HCT116 (cell line): ENCODE data around the gene DLG2. TPM values are rescaled to one million over a fixed set of nuclear protein-coding genes. Genes with fewer than 3 reads are reported as not detected.

Source experiments
- ATAC-seq: fragments of 200-7000 bp; cut with Tn5 transposase; 2 replicates; pipeline ENCODE4 v1.9.1; 2020; ENCODE audit warnings: mild to moderate bottlenecking, moderate library complexity
- BruUV-seq: library from RNA; stranded (reverse); fragments of 400-500 nt; replicated peaks from 2 replicates; lab custom pipeline; 2021; lab: Mats Ljungman, UMichigan
- CTCF ChIA-PET: fragments of 300-600 bp; sonication (Branson Sonifier 250); formaldehyde crosslinking; loops from one replicate; lab custom pipeline; 2021; ENCODE audit warnings: antibody characterized with exemption; lab: Charles Lee
- POLR2A ChIA-PET: fragments of 300-600, 350-600 bp; sonication (Branson Sonifier 250); formaldehyde crosslinking; loops from one replicate; lab custom pipeline; 2021; ENCODE audit warnings: antibody characterized with exemption; lab: Charles Lee
- RAD21 ChIA-PET, 2 experiments: fragments of 300-600 bp; sonication (Branson Sonifier 250); formaldehyde crosslinking; loops; one replicate each; lab custom pipeline; 2023; ENCODE audit warnings: low total read pairs in 2 of 2; ENCODE audit not compliant: uncharacterized antibody in 2 of 2, unreplicated experiment in 2 of 2, low non-redundant PET in 1 of 2; lab: Charles Lee
- DNase-seq: peaks from one replicate; pipeline ENCODE4 v3.0.0-alpha.2; 2010; ENCODE audit warnings: low read depth, low spot score
- H2AFZ ChIP-seq: fragments of 200-600 bp; shearing (Covaris generic), sonication (generic); 2 replicates; pipeline ENCODE4 v1.6.1; 2017; ENCODE audit warnings: low read depth, mixed run types, mixed read lengths, antibody characterized with exemption, low read length; ENCODE audit not compliant: poor library complexity, severe bottlenecking
- H3K27ac ChIP-seq: 2 replicates; pipeline ENCODE4 v1.5.1; 2012; ENCODE audit warnings: low read depth, low read length
- H3K27me3 ChIP-seq: fragments of 200-600 bp; sonication (generic); 2 replicates; pipeline ENCODE4 v1.6.1; 2016; ENCODE audit warnings: mixed run types, low read length, mixed read lengths; ENCODE audit not compliant: insufficient read depth
- H3K36me3 ChIP-seq, 2 experiments: fragments of 200-500 bp in 1 of 2; fragments of 200-600 bp in 1 of 2; sonication (Bioruptor generic) in 1 of 2; sonication (generic) in 1 of 2; 2 replicates each; pipeline versions ENCODE4 v1.5.1 to v1.6.1; 2014 to 2016; ENCODE audit warnings: low read length in 2 of 2, inconsistent platforms in 1 of 2, mixed read lengths in 1 of 2, mixed run types in 1 of 2; ENCODE audit not compliant: insufficient read depth in 2 of 2, control insufficient read depth in 1 of 2
- H3K4me1 ChIP-seq, 2 experiments: fragments of 200-600 bp in 1 of 2; sonication (generic) in 1 of 2; 2 replicates each; pipeline versions ENCODE4 v1.5.1 to v1.6.1; 2012 to 2017; ENCODE audit warnings: low read length in 2 of 2, inconsistent platforms in 1 of 2, mild to moderate bottlenecking in 1 of 2, mixed read lengths in 1 of 2, mixed run types in 1 of 2, moderate library complexity in 1 of 2; ENCODE audit not compliant: insufficient read depth in 2 of 2, control insufficient read depth in 1 of 2
- H3K4me2 ChIP-seq: fragments of 200-600 bp; sonication (generic); 2 replicates; pipeline ENCODE4 v1.6.1; 2017; ENCODE audit warnings: mixed run types, low read length, mixed read lengths
- H3K4me3 ChIP-seq, 2 experiments: fragments of 200-600 bp in 1 of 2; sonication (generic) in 1 of 2; replicated peaks in 1 of 2; 2 replicates each; pipeline ENCODE4 v1.5.1; 2011 to 2016; ENCODE audit warnings: low read length in 2 of 2, control low read depth in 1 of 2, low read depth in 1 of 2, mild to moderate bottlenecking in 1 of 2, mixed read lengths in 1 of 2, mixed run types in 1 of 2
- H3K79me2 ChIP-seq: fragments of 200-600 bp; sonication (generic); 2 replicates; pipeline ENCODE4 v1.6.1; 2017; ENCODE audit warnings: mild to moderate bottlenecking, mixed run types, low read length, moderate library complexity, mixed read lengths; ENCODE audit not compliant: insufficient read depth
- H3K9ac ChIP-seq: fragments of 200-600 bp; sonication (generic); 2 replicates; pipeline ENCODE4 v1.6.1; 2016; ENCODE audit warnings: low read length, mixed read lengths
- H3K9me2 ChIP-seq: fragments of 200-600 bp; sonication (generic), shearing (Covaris generic); 2 replicates; pipeline ENCODE4 v1.6.1; 2017; ENCODE audit warnings: mixed run types, mild to moderate bottlenecking, moderate library complexity; ENCODE audit not compliant: insufficient read depth
- H3K9me3 ChIP-seq, 2 experiments: fragments of 200-500 bp in 1 of 2; fragments of 200-600 bp in 1 of 2; sonication (Bioruptor generic) in 1 of 2; sonication (generic) in 1 of 2; 2 replicates each; pipeline ENCODE4 v1.6.1; 2014 to 2017; ENCODE audit warnings: low read length in 2 of 2, mixed read lengths in 2 of 2, inconsistent platforms in 1 of 2, low read depth in 1 of 2, mild to moderate bottlenecking in 1 of 2, mixed run types in 1 of 2, moderate library complexity in 1 of 2; ENCODE audit not compliant: control insufficient read depth in 1 of 2, insufficient read depth in 1 of 2
- H4K20me1 ChIP-seq: fragments of 200-600 bp; sonication (generic), shearing (Covaris generic); 2 replicates; pipeline ENCODE4 v1.6.1; 2017; ENCODE audit warnings: mixed run types, mild to moderate bottlenecking, moderate library complexity; ENCODE audit not compliant: insufficient read depth
- ATF3 ChIP-seq: IDR thresholded peaks from 2 replicates; pipeline ENCODE4 v1.6.1; 2012
- CTCF ChIP-seq, 3 experiments: fragments of 200-600 bp in 1 of 3; sonication (generic) in 1 of 3; IDR thresholded peaks in 2 of 3; conservative IDR thresholded peaks in 1 of 3; 2 replicates each; pipeline ENCODE4 v1.5.1; 2012 to 2017; ENCODE audit warnings: low read depth in 2 of 3, low read length in 2 of 3, antibody characterized with exemption in 1 of 3, borderline replicate concordance in 1 of 3, control low read depth in 1 of 3, mild to moderate bottlenecking in 1 of 3, mixed read lengths in 1 of 3, mixed run types in 1 of 3, moderate library complexity in 1 of 3; ENCODE audit not compliant: insufficient read depth in 1 of 3
- EGR1 ChIP-seq: IDR thresholded peaks from 2 replicates; pipeline ENCODE4 v1.6.1; 2012; ENCODE audit warnings: low read depth
- ELF1 ChIP-seq: IDR thresholded peaks from 2 replicates; pipeline ENCODE4 v1.6.1; 2012; ENCODE audit warnings: low read depth, borderline replicate concordance
- EZH2 ChIP-seq: fragments of 200-600 bp; sonication (generic); IDR thresholded peaks from 2 replicates; pipeline ENCODE4 v1.6.1; 2017; ENCODE audit warnings: antibody characterized with exemption, mixed run types
- JUND ChIP-seq: IDR thresholded peaks from 2 replicates; pipeline ENCODE4 v1.6.1; 2012
- POLR2A ChIP-seq: IDR thresholded peaks from 2 replicates; pipeline ENCODE4 v1.7.0; 2011; ENCODE audit warnings: borderline replicate concordance; ENCODE audit not compliant: insufficient read depth, insufficient read length; ENCODE audit errors: extremely low read depth
- SP1 ChIP-seq: IDR thresholded peaks from 2 replicates; pipeline ENCODE4 v1.6.1; 2012; ENCODE audit warnings: low read depth
- TCF7L2 ChIP-seq: IDR thresholded peaks from 2 replicates; pipeline ENCODE4 v1.7.0; 2011; ENCODE audit warnings: borderline replicate concordance, inconsistent platforms; ENCODE audit not compliant: insufficient read depth, insufficient read length; ENCODE audit errors: extremely low read depth
- YY1 ChIP-seq: IDR thresholded peaks from 2 replicates; pipeline ENCODE4 v1.6.1; 2011; ENCODE audit warnings: low read length, low read depth, moderate library complexity, mild to moderate bottlenecking; ENCODE audit not compliant: insufficient replicate concordance; ENCODE audit errors: extremely low read depth
- ZFX ChIP-seq: fragments of 450-650 bp; IDR thresholded peaks from 2 replicates; pipeline ENCODE4 v1.6.1; 2017
- intact Hi-C: fragments of 100-400 bp; cut with micrococcal nuclease; formaldehyde crosslinking; loops from 2 replicates; pipeline ENCODE4 v1.10.0; 2022
- total RNA-seq: library from RNA; stranded (reverse); gene quantifications from one replicate; pipeline ENCODE4 v1.2.1, GENCODE V29; 2021; ENCODE audit not compliant: unreplicated experiment

The DLG2 gene
- total RNA-seq, 1 experiment from 2014 or later, result 2.4 TPM

GRCh38 chr11:83681906-83682610 is 1945.1 kb downstream of the DLG2 start:
- intact Hi-C loops, result no loop called here
- POLR2A ChIA-PET, result no interaction called here
- peaks cover 38% of the 10 kb centered on the region for H3K27me3 ChIP-seq
- DNase-seq (no peak), ATAC-seq (no peak)
- RAD21 ChIA-PET, result no interaction called here
- no peaks in the 10 kb centered on the region for H3K9me2 ChIP-seq
- CTCF ChIA-PET, result no interaction called here
- no peaks in the 10 kb centered on the region for H3K4me1 ChIP-seq
- H4K20me1 ChIP-seq, result no peaks in the 10 kb centered on the region; the same call in 1 of the 2 replicates
- BruUV-seq, result no TSS peak
- no peaks in the 10 kb centered on the region for H3K9me3 ChIP-seq
- TF ChIP-seq EGR1, result no peak
- no peak for TF ChIP-seq YY1
- no peak for TF ChIP-seq CTCF (IDR thresholded peaks at IDR 0.05 in 2 of 3, conservative IDR thresholded peaks at IDR 0.05 in 1 of 3; ENCODE audit: borderline replicate concordance in 1 of 3, insufficient read depth in 1 of 3, low read depth in 2 of 3, low read length in 2 of 3)
- TF ChIP-seq EZH2, result no peak
- no peak for TF ChIP-seq ELF1
- no peak for TF ChIP-seq TCF7L2
- no peak for TF ChIP-seq POLR2A
- no peak for TF ChIP-seq ZFX
- TF ChIP-seq JUND, result no peak
- no peak for TF ChIP-seq SP1
- no peak for TF ChIP-seq ATF3
- no peak overlapping the region for H3K4me3 ChIP-seq
- no peak overlapping the region for H3K27ac ChIP-seq
- no peak overlapping the region for H2AFZ ChIP-seq
- H3K4me2 ChIP-seq, result no peak overlapping the region
- no peak overlapping the region for H3K9ac ChIP-seq
- H3K79me2 ChIP-seq, result no peaks in the 10 kb centered on the region
- no peaks in the 10 kb centered on the region for H3K36me3 ChIP-seq
